Urothelium cell line (cell line): ENCODE data around the gene PEF1.
"Not testable (repeated sequence)": the region's sequence is repeated elsewhere in the genome, so short reads cannot be mapped to it uniquely, and the experiment has no call there.

Experiments used
- DNase-seq: peaks from one replicate; pipeline ENCODE4 v3.0.0; 2011; ENCODE audit warnings: low spot score, mixed read lengths
- FAIRE-seq: peaks from 2 replicates; lab custom pipeline; 2011; peaks lifted over from hg19 to GRCh38; lab: Jason Lieb, UNC

PEF1 gene

DNA sequence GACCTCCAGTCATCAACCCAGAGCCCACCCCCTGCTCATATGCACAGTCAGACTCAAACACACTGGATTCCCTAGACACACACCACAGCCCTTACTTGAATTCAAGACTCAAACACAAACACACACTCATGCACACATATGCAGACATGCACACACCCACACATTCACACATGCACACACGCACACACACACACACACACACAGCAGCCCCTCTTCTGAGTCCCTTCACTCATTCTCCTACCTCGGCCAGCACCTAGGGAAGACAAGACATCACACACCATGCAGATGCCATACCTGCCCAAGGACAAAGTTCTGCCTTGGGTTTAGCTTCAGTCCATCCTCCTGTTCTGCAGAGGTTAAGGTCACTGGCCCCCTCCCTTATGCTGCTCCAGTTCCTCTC is 28.7 kb downstream of the PEF1 start:
- FAIRE-seq (no peak), DNase-seq (no peak)

DNA sequence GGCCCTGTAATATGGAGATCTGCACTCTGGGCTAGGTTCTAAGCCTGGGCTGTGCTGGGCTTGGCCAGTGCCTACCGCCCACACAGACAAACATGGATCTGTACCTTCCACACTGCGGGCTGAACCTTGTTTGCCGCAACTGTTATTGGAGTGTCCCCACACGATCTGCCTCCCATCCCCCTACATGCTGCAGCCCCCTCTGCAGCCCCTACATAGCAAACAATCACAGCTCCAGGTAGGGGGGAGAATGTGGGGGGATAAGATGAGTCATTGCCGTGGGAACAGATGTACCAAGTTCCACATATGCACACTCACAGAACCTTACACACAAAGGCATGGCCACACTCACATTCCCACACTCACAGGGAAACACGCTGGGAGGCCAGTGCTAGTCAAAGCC is 29.3 kb downstream of the PEF1 start:
- DNase-seq (no peak), FAIRE-seq (no peak)

DNA sequence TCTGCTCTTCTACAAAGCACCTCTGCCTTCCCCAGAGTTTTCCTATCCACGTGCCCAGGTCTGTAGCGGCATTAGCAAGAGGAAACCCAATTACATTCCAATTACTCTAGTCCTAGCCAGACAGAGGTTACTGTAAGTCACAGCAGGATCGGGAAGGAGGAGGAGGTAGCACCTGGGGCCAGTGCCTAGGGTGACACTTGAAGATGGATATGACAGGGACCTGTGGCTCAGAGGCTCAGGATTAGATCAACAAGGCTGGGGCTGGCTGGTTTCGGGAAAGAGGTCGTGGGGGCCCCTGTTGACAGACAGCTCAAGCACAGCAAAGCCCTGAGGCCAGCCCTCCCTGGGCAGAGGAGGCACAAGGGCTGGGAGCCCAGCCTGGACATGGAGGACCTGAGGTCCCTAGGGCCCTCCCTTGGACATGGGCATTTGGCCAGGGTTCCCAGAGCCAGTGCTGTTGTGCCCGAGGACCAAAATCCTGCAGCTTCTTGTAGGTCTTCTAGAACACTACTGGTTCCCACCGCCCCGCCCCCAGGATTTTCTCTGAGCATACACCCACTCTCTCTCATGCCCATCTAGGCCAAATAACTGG is 30.2 kb downstream of the PEF1 start:
- no peak for FAIRE-seq
- DNase-seq = no peak

DNA sequence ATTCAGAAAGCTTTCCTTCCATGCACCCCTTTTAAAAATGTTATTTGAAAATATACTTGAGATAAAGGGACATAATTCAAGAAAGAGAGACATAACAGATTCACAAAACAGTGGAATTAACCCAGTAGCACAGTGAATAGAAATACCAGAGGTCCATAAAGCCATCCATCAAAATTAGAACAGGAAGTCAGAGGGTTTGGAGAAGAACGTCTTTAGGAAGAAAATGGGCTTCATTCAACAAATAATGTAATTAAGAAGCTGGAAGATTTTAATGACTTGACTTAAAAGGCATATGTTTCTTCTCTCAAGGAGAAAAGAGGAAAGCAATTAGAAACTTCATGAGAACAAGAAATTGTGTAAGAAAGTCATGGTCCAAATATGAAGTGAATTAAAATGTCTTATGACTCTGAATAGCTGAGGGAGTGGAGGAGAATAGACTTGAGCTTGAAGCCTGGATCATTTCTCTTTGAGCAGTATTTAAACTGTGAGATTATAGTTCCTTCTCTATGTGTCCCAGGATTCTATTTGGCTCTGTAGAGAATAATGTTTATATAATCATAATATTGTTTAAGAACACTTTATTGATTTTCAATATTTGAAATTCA is 35.1 kb downstream of the PEF1 start:
- DNase-seq (no peak), FAIRE-seq (no peak)

DNA sequence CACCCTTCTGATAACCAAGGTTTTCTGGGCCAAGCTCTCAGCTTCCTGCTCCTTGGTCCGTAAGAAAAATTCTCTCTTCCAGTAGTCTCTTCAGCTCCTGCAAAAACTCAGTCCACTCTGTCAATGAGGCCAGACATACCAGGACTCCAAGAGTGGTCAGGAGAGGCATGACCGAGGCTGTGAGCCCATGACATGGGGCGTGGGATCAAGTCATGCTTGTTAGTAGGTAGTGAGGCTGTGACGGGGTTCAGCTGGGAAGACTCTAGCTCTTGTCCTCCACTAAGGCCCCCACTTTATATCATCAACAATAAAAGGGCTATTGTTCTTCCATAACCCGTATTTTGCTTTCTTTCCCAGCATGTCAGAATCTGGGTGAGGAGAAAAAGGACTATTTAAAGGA is 37.3 kb downstream of the PEF1 start:
- no peak for FAIRE-seq

DNA sequence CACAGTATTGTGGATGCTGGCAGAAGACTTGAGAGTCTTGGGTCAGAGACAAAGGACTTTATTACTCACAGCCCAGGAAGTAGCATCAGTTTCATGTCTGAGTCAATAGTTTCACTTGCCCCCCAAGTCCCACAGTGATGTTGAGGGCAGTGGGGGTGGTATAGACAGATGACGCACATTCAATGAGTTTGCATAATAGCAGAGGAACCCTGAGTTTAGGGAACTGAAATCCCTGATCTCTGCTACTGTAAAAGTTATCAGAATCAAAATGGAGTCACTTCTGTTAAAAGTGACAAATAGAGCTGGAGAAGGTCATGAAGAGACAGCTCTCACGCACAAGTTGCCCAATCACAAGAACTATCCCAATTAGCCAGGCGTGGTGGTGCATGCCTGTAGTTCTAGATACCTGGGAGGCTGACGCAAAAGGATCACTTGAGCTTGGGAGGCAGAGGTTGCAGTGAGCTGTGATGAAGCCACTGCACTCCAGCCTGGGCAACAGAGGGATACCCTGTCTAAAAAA is 38.7 kb downstream of the PEF1 start:
- FAIRE-seq = peak; percentile 74
- no peak for DNase-seq

More for the DNA sequence above, 37.3 kb downstream of the PEF1 start:
- no peak for DNase-seq

DNA sequence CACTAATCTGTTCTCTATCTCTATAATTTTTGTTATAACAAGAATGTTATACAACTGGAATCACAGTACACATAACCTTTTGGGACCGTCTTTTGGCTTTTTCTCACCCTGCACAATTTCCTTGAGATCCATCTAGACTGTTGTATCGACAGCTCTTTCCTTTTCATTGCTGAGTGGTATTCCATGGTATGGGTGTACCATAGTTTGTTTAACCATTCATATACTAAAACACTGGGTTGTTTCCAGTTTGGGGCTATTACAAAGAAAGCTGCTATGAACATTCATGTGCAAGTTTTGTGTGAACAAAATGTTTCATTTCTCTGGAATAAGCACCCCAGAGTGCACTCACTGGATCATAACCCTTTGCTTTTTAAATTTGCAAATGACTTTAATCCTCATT is 42.6 kb downstream of the PEF1 start:
- no peak for DNase-seq
- FAIRE-seq = no peak

DNA sequence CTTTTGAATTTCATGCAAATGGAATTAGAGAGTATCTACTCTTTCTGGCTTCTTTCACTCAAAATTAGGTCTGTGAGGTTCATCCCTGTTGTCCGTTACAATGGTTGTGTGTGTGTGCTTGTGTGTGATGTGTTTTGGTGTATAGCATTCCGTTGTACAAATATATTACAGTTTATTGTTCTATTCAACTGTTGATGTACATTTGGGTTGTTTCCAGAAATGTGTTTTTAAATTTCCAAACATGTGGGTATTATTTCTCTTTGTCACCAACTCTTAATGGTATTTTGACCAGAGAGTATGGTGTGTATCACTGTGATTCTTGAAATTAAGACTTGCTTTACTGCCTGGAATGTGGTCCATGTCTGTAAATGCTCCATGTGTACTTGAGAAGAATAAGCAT is 44.0 kb downstream of the PEF1 start:
- no peak for DNase-seq
- FAIRE-seq = no peak

DNA sequence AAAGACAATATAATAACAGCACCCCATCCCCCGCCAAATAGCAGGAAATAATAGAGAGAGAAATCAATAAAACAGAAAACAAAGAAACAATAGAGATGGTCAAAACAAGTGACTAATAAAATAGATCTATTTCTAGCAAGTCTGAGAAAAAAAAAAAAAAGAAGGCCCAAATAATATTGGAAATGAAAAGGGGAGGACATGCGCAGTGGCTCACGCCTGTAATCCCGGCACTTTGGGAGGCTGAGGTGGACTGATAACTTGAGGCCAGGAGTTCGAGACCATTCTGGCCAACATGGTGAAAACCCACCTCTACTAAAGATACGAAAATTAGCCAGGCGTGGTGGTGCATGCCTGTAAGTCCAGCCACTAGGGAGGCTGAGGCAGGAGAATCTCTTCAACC is 45.7 kb downstream of the PEF1 start:
- FAIRE-seq = no peak

DNA sequence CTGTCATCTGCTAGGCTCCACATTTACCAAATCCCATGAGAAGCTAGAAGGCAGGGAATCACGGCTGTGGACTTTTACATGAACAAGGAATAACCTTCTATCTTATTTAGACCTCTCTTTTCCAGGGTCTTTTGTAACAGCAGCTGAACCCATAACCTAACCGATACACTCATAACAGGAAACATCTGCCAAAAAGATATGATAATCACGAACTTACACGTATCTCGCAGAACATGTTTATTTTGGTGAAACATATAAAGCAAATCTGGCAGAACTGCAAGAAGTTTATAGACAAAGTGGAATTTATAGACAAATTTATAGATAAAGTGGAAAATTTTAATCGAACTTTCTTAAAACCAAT is 48.0 kb downstream of the PEF1 start:
- DNase-seq = no peak
- no peak for FAIRE-seq

More for the DNA sequence above, 45.7 kb downstream of the PEF1 start:
- DNase-seq = no peak

DNA sequence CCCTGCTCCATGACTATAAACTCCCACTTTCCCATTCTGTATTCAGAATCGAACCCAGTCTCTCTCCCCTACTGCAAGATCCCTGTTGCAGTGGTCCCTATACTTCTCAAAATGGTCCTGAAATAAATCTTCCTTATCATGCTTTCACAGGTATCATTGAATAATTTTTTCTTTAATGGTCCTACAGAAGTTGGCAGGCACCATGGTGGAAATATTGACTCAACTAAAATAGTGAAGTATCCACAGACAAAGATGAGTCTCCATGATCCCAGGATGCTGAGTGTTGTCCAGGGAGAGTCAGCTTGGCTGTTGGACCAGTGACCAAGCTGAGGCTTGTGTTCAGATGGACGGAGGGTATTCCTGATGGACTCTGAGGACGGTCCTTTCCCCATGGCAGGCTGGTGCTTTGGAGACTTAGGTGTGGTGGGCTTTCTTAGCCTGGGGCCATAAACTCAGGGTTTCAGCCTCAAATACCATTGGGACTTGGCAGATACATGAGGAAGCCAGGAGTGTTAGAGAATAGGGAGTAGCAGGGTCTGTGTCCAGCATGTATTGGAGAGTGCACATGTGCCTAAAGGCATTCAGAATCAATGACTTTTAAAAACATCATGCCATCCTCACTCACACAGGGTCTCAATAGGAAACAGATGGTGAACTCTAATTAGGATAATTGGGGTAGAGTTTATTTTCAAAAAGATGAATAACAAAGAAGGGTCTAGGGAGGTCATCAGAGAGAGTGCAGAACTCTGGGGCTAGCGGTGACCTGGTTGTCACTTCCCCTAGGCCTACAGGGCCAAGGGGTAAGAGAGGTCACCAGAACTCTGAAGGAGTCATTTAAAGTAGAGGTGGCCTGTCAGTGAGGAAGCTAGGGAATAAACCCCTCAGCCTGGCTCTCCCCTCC is 48.6 kb downstream of the PEF1 start:
- FAIRE-seq (no peak), DNase-seq (no peak)

DNA sequence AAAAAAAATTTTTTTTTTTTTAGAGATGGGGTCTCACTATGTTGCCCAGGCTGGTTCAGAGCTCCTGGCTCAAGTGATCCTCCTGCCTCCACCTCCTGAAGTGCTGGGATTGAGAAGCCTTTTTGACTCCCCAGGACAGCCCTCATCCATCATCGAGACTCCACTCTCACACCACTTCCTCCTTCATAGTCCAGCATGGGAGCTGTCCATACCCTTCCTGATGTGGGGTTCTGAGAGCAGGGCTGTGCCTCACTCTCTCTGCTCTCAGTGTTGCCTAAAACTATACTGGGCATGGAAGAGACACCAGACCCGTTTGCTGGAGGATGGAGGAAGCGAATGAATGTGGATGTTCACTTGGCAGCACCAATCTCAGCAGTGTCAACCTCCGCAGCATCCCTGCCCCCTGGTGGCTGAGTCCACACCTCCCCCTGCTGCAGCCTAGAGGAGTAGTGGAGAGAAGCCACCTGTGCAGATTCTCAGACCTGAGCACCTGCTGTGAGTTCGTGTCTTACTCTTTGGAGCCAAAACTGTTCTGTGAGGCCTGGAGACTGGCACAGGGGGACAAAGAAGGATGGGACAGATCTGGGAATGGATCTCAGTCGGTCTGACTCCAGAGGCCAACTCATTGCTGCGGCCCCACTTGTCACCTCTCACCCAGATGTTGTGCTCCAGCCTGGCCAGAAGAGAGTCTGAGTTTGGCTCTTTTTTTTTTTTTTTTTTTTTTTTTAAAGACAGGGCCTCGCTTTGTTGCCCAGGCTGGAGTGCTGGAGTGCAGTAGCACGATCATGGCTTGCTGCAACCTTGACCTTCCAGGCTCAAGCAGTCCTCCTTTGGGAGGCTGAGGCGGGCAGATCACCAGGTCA is 50.7 kb downstream of the PEF1 start:
- DNase-seq (peak; percentile 80), FAIRE-seq (peak; percentile 58)

DNA sequence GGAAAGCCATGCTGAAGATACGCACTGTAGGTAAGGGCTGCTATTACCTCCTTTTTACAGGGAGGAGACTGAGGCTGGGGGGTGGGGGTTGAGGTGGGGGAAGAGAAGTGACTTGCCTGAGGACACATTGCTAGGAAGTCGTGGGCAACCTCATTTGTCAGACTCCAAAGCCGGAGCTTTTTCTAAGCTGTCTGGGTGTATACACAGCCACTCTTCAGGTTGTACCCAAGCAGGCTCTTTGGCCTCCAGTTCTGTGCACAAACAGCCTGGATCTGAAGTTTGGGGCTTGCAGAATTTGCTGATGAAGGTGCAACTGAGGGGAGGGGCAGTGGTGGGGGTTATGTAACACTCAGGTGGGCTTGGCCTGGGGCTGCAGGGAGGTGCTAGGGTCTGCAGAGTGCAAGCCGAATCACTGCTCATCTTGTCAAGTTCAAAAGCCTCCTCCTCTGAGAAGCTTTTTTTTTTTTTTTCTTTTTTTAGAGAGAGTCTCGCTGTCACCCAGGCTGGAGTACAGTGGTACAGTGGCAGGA is 51.5 kb downstream of the PEF1 start:
- DNase-seq = no peak
- no peak for FAIRE-seq

DNA sequence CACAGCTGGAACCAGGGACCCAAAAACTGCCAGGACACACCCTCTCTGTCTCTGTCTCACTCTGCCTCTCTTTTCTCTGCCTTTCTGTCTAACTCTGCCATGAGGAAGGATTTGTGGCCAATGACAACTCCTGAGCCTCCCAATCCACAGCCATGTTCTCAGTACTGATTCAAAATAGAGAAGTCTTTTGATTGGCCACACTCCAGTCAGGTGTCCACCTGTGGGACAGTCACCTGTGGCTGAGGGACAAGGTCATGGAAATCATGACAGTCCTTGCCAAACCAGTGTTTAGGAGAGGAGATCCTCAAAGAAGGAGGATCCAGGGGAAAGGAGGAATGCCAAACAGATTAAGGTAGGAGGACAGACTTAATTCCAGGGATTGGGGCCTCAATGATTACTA is 52.5 kb downstream of the PEF1 start:
- FAIRE-seq (no peak), DNase-seq (no peak)

DNA sequence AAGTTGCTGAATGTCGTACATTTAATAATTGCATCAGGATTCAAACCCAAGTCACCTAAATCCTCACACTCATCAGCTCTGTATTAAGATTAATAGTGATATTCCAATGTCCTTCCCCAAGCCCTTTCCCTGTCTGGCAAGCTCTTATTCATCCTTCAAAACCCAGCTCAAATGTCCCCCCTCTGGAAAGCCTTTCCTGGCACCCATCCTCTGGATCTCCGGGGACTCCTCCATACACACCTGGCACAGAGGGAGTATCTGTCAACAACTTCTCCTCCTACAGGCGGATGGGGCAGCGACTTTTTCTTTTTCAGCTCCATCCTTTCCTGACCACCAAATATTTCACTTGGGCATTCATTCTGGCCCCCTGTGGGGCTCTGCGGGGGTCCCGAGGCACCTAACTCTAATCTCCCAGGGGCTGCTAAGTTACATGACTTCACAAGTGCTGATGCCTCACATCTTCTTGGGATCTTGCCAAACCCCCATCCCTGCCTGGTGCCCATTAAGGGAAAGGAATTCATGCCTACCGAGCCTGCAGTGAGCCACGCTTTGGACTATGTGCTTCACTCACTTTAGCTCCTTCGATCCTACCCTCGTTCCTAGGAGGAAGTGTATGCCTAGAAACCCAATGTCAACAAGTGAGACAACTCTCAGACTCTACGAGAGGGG is 53.1 kb downstream of the PEF1 start:
- DNase-seq = peak; percentile 69
- peak; percentile 37 for FAIRE-seq

DNA sequence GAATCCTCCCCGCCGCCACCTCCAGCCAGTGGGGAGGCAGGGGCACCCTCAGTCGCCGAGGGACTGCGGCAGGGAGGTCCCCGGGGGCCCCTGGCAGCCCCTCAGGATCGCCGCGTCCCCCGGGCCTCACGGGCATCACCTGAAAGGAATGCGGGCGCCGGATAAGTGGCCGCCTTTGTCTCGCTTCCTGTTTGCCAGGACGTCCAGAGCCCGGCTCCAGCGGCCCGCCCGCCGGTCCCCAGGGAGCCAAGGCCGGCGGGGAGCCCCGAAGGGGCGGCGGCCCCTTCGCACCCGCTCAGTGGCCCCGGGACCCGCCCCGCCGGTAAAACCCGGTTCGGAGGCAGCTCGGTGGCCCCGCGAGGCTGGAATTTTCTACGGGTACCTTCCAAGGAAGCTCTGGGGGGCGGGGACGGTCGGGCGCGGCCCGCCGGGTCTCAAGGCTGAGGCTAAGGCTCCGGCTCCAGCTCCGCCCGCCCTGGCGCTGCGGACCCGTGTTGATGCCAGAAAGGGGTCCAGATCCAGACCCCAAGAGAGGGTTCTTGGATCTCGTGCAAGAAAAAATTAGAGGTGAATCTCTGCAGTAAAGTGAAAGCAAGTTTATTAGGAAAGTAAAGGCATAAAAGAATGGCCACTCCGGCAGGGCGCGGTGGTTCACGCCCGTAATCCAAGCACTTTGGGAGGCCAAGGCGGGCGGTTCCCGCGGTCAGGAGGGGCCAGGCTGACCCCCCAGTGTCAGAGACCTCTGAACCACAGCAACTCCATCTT is 55.7 kb downstream of the PEF1 start:
- FAIRE-seq = no peak
- DNase-seq = peak; percentile 67

DNA sequence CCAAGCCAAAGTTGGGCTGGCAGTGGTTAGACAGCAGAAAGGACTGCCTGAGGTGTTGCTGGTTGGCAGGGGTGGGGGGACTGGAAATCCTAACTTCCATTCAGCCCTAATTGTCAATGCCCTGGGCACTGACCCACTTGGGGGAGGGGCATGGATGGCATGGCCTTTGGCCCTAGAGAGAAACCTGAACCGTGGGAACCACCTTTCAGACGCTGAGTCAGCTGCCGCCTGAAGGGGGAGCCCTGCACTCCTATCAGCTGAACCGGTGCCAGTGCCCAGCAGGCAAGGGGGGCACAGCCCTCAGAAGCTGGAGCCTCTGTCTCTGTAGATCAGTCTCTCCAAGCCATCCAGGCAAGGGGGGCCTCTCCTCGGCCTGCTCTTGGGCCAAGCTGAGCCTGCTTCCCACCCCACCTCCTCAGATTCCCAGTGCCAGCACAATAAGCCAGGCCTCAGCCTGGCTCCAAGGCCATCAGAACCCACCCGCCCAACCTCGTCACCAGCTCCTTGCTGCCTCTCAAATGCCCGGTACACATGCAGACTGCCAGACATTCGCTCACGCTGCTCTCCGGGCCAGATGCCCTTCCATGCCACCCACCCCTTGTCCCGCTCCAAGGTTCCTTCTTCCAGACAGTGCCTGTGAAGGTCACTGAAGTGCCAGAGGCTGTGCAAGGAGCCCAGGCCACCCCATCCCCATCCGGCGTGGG is 56.8 kb downstream of the PEF1 start:
- FAIRE-seq (no peak), DNase-seq (peak; percentile 81)

DNA sequence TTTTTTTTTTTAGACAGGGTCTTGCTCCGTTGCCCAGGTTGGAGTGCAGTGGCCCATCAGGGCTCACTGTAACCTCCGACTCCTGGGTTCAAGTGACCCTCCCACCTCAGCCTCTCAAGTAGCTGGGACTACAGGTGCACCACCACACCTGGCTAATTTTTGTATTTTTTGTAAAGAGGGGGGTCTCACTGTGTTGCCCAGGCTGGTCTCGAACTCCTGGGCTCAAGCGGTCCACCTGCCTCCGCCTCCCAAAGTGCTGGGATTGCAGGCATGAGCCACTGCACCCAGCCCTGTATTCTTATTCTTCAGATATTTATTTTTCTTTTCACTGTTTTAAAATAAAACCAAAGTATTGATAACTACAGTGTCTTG is 57.4 kb downstream of the PEF1 start:
- FAIRE-seq, DNase-seq: not testable (repeated sequence)
